ENCODE data around the gene FNBP1.

The FNBP1 gene

DNA sequence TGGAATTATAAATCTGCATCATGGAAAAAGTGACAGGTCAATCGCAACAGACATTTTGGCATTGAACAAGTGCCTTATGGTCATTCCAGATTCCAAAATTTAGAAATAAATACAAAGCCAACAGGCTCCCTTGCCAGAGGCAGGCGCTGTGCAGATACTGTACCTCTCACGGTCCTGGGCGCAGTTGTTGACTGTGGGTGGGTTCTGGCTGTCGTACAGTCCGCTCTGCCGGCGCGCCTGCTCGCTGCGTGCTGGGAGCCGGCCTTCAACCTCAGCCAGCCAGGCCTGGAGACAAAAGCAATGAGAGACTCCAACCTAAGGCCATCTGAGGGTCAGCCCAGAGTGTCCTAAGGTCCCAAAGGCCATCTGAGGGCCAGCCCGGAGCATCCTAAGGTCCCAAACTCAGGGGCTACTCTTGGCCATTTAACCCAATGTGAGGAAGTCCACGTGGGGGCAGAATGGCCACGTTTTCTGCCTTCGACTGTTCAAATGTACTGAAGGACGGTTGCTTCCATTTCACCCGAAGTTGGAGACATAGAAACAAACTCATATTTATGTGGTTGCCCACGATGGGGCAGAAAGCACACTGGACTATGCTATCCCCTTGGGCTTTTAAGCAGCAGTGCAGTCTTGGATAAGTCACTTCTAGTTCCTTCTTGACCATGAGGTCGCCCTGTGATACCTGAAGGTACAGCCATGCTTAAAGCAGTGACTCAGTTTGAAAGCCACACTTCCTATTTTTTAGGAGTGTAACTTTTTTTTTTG, 142.5 kb downstream of the FNBP1 start:
- peaks cover 5% of the 10 kb centered on the region for H3K4me1 ChIP-seq (ENCODE audit: control insufficient read depth, low read length)
- no peaks in the 10 kb centered on the region for H3K9me2 ChIP-seq (replicated peaks; ENCODE audit: control insufficient read depth, low read length)
- H4K20me1 ChIP-seq (ENCODE audit: control insufficient read depth, insufficient read depth, low read depth, low read length): no peaks in the 10 kb centered on the region
- no peaks in the 10 kb centered on the region for H3K27me3 ChIP-seq (ENCODE audit: control insufficient read depth, low read length)
- H3K79me2 ChIP-seq (ENCODE audit: control insufficient read depth, low read length): no peaks in the 10 kb centered on the region
- H3K36me3 ChIP-seq (ENCODE audit: control insufficient read depth, low read length): peaks cover 74% of the 10 kb centered on the region
- H3K4me2 ChIP-seq (ENCODE audit: low read length): no peak overlapping the region
- no peak overlapping the region for H3K4me3 ChIP-seq (ENCODE audit: low read length)
- no peaks in the 10 kb centered on the region; the same call in 1 of the 2 replicates for H3F3A ChIP-seq (ENCODE audit: control insufficient read depth, insufficient read depth)
- no peaks in the 10 kb centered on the region for H3K9me3 ChIP-seq (ENCODE audit: control insufficient read depth, insufficient read depth, low read length)
- H3K27ac ChIP-seq (ENCODE audit: low read depth, low read length): no peak overlapping the region
- TF ChIP-seq, protein P1, sequence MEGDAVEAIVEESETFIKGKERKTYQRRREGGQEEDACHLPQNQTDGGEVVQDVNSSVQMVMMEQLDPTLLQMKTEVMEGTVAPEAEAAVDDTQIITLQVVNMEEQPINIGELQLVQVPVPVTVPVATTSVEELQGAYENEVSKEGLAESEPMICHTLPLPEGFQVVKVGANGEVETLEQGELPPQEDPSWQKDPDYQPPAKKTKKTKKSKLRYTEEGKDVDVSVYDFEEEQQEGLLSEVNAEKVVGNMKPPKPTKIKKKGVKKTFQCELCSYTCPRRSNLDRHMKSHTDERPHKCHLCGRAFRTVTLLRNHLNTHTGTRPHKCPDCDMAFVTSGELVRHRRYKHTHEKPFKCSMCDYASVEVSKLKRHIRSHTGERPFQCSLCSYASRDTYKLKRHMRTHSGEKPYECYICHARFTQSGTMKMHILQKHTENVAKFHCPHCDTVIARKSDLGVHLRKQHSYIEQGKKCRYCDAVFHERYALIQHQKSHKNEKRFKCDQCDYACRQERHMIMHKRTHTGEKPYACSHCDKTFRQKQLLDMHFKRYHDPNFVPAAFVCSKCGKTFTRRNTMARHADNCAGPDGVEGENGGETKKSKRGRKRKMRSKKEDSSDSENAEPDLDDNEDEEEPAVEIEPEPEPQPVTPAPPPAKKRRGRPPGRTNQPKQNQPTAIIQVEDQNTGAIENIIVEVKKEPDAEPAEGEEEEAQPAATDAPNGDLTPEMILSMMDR (IDR thresholded peaks at IDR 0.05; ENCODE audit: low read depth, low read length, poor library complexity, severe bottlenecking): no peak
- no peak for TF ChIP-seq EZH2phosphoT487 (IDR thresholded peaks at IDR 0.05; ENCODE audit: borderline replicate concordance, low read length)

DNA sequence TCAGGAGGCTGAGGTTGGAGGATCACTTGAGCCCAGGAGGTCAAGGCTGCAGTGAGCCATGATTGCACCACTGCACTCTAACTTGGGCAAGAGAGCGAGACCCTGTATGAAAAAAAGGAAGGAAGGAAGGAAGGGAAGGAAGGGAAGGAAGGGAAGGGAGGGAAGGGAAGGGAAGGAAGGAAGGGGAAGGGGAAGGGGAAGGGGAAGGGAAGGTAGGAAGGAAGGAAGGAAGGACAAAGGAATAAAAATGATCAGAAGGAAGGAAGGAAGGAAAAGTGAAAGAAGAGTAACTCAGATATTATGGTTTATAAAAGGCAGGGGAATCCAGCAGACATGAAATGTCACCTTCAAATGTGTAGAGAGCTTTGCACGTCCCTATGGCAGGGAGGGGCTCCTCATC, 143.4 kb downstream of the FNBP1 start:
- H3K4me2 ChIP-seq (ENCODE audit: low read length): no peak overlapping the region
- peaks cover 80% of the 10 kb centered on the region for H3K36me3 ChIP-seq (ENCODE audit: control insufficient read depth, low read length)

DNA sequence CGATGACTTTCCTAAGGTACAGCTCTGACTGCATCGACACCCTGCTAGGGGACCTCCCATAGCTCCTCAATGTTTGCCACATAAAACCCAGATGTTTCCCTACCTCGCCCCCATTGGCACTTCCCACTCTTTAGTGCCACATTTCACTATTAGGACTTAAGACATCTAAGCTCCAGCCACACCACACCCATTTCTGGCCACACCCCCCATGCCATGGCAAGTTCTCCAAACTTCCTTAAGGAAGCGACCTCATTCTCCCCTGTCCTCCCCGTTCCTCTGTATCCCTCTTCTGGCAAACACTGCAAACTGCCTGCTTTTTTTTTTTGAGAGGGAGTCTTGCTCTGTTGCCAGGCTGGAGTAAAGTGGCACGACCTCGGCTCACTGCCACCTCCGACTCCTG, 144.8 kb downstream of the FNBP1 start:
- H3F3A ChIP-seq (ENCODE audit: control insufficient read depth, insufficient read depth): peaks cover 4% of the 10 kb centered on the region; the same call in 1 of the 2 replicates
- no peaks in the 10 kb centered on the region for H3K9me2 ChIP-seq (replicated peaks; ENCODE audit: control insufficient read depth, low read length)
- H3K79me2 ChIP-seq (ENCODE audit: control insufficient read depth, low read length): no peaks in the 10 kb centered on the region
- H3K36me3 ChIP-seq (ENCODE audit: control insufficient read depth, low read length): peaks cover 81% of the 10 kb centered on the region
- no peak for TF ChIP-seq EZH2phosphoT487 (IDR thresholded peaks at IDR 0.05; ENCODE audit: borderline replicate concordance, low read length)
- TF ChIP-seq, protein P1 (IDR thresholded peaks at IDR 0.05; ENCODE audit: low read depth, low read length, poor library complexity, severe bottlenecking): no peak
- no peaks in the 10 kb centered on the region for H3K9me3 ChIP-seq (ENCODE audit: control insufficient read depth, insufficient read depth, low read length)
- H3K27ac ChIP-seq (ENCODE audit: low read depth, low read length): no peak overlapping the region
- peaks cover 25% of the 10 kb centered on the region for H3K4me1 ChIP-seq (ENCODE audit: control insufficient read depth, low read length)
- no peaks in the 10 kb centered on the region for H4K20me1 ChIP-seq (ENCODE audit: control insufficient read depth, insufficient read depth, low read depth, low read length)
- H3K27me3 ChIP-seq (ENCODE audit: control insufficient read depth, low read length): no peaks in the 10 kb centered on the region
- no peak overlapping the region for H3K4me3 ChIP-seq (ENCODE audit: low read length)
- no peak overlapping the region for H3K4me2 ChIP-seq (ENCODE audit: low read length)

More for the DNA sequence above, 143.4 kb downstream of the FNBP1 start:
- H3K27ac ChIP-seq (ENCODE audit: low read depth, low read length): no peak overlapping the region
- no peak for TF ChIP-seq EZH2phosphoT487 (IDR thresholded peaks at IDR 0.05; ENCODE audit: borderline replicate concordance, low read length)
- TF ChIP-seq, protein P1 (IDR thresholded peaks at IDR 0.05; ENCODE audit: low read depth, low read length, poor library complexity, severe bottlenecking): no peak
- no peaks in the 10 kb centered on the region for H3K9me2 ChIP-seq (replicated peaks; ENCODE audit: control insufficient read depth, low read length)
- no peak overlapping the region for H3K4me3 ChIP-seq (ENCODE audit: low read length)
- H3K9me3 ChIP-seq (ENCODE audit: control insufficient read depth, insufficient read depth, low read length): no peaks in the 10 kb centered on the region
- no peaks in the 10 kb centered on the region for H4K20me1 ChIP-seq (ENCODE audit: control insufficient read depth, insufficient read depth, low read depth, low read length)
- H3F3A ChIP-seq (ENCODE audit: control insufficient read depth, insufficient read depth): no peaks in the 10 kb centered on the region; the same call in 1 of the 2 replicates
- H3K79me2 ChIP-seq (ENCODE audit: control insufficient read depth, low read length): no peaks in the 10 kb centered on the region
- H3K27me3 ChIP-seq (ENCODE audit: control insufficient read depth, low read length): no peaks in the 10 kb centered on the region
- peaks cover 14% of the 10 kb centered on the region for H3K4me1 ChIP-seq (ENCODE audit: control insufficient read depth, low read length)

All from DOHH2 (cell line).